ENCODE measurements around the gene SHE. TPM values are rescaled to one million over a fixed set of nuclear protein-coding genes. Genes with fewer than 3 reads are reported as not detected.

The SHE gene
- total and polyA plus RNA-seq, 10 of the 15 experiments (the other 5 are each of a cell fraction or from before 2014, with no cell fraction given): under 0.01 to 0.05 (median 0.03) TPM; not detected in 3

- no peak overlapping the region for H3K27ac ChIP-seq (ENCODE audit: control insufficient read depth, insufficient read depth)
- in situ Hi-C loops (cut with MboI): no loop called here
- FAIRE-seq: no peak
- peak; percentile 73 for TF ChIP-seq YY1 (IDR thresholded peaks at IDR 0.05; ENCODE audit: low read depth, low read length)
- TF ChIP-seq ZNF217 (IDR thresholded peaks at IDR 0.05): no peak
- no peak for TF ChIP-seq KDM1A (IDR thresholded peaks at IDR 0.05; ENCODE audit: borderline replicate concordance)
- TF ChIP-seq WRNIP1 (IDR thresholded peaks at IDR 0.05; ENCODE audit: borderline replicate concordance, low read depth, low read length): peak; percentile 76; the same call in 1 of the 2 replicates
- no peak for TF ChIP-seq NKRF (conservative IDR thresholded peaks at IDR 0.05)
- TF ChIP-seq POU2F2 (IDR thresholded peaks at IDR 0.05; ENCODE audit: borderline replicate concordance, low read depth, low read length): peak; percentile 33; the same call in 1 of the 3 replicates
- TF ChIP-seq RUNX3 (IDR thresholded peaks at IDR 0.05; ENCODE audit: low read length): peak; percentile 26; the same call in 1 of the 2 replicates
- TF ChIP-seq RB1 (IDR thresholded peaks at IDR 0.05; ENCODE audit: borderline replicate concordance): peak; percentile 27; the same call in 1 of the 2 replicates
- peak; percentile 45; the same call in 1 of the 2 replicates for TF ChIP-seq NBN (IDR thresholded peaks at IDR 0.05)
- no peak for TF ChIP-seq RCOR1 (conservative IDR thresholded peaks at IDR 0.05; ENCODE audit: low read depth, low read length)
- TF ChIP-seq FOS (IDR thresholded peaks at IDR 0.05; ENCODE audit: borderline replicate concordance, extremely low read depth, insufficient read length): no peak
- no peak for TF ChIP-seq IKZF2 (IDR thresholded peaks at IDR 0.05)
- no peak for TF ChIP-seq PBX3 (IDR thresholded peaks at IDR 0.05; ENCODE audit: insufficient replicate concordance, low read depth, low read length)
- no peak for TF ChIP-seq ZBTB11 (CRISPR knock-in tag; IDR thresholded peaks at IDR 0.05)
- TF ChIP-seq SMC3 (IDR thresholded peaks at IDR 0.05; ENCODE audit: borderline replicate concordance, low read length): peak; percentile 95
Observed at GRCh38 chr1:154479764-154480421, 22.3 kb downstream of the SHE start.

More at GRCh38 chr1:154479764-154480421, 22.3 kb downstream of the SHE start:
- Histone ChIP-seq H3K27me3 (replicated peaks in 1 of 2; ENCODE audit: control insufficient read depth in 2 of 2, insufficient read depth in 2 of 2, low read length in 1 of 2) (peaks cover 0 to 3% of the 10 kb centered on the region in 2 experiments; a peak in 1 of 4 replicates), H3K9me3 (replicated peaks; ENCODE audit: control insufficient read depth, insufficient read depth, low read length) (no peaks in the 10 kb centered on the region), H3K9ac (ENCODE audit: control insufficient read depth, insufficient read depth, low read length) (no peak overlapping the region), H3K4me1 (ENCODE audit: control insufficient read depth, insufficient read depth, low read length) (peaks cover 3% of the 10 kb centered on the region; the same call in 1 of the 2 replicates), H3K4me3 (no peak overlapping the region), H3K36me3 (ENCODE audit: control insufficient read depth in 2 of 2, insufficient read depth in 2 of 2, low read length in 1 of 2) (no peaks in the 10 kb centered on the region), H3K4me2 (ENCODE audit: control insufficient read depth, insufficient read depth) (no peak overlapping the region), H2AFZ (ENCODE audit: control insufficient read depth, low read depth, low read length) (no peak overlapping the region), H3K79me2 (ENCODE audit: control insufficient read depth, insufficient read depth, low read length) (no peaks in the 10 kb centered on the region), H4K20me1 (ENCODE audit: control insufficient read depth, insufficient read depth) (no peaks in the 10 kb centered on the region)
- POLR2A ChIA-PET: interaction anchor here (1.0 to 2.8 kb wide), 3 partner anchors 67 to 399 kb away, joined by 4 to 11 read pairs (median 4); no protein-coding TSS in a partner anchor
- intact Hi-C loops (cut with micrococcal nuclease; ENCODE audit: unreplicated experiment): loop anchor here (1.0 to 10.0 kb wide), 5 partner anchors 66 to 605 kb away; no protein-coding TSS in a partner anchor
- DNase-seq (ENCODE audit: low read depth, low spot score) (peak; percentile 45), ATAC-seq (peak; percentile 97)
- RAD21 ChIA-PET (ENCODE audit: unreplicated experiment): interaction anchor here (0.6 to 10.5 kb wide), 48 partner anchors 8 to 693 kb away, joined by 3 to 189 read pairs (median 4); partner anchors contain the start of genes IL6R, KCNN3, KRTCAP2 and PBXIP1
- CTCF ChIA-PET: interaction anchor here (0.6 to 11.6 kb wide), 48 partner anchors 8 to 582 kb away, joined by 3 to 302 read pairs (median 6); partner anchors contain the start of genes IL6R, PMVK, UBAP2L and UBE2Q1
- SMC1A ChIA-PET (ENCODE audit: uncharacterized antibody, unreplicated experiment): interaction anchor here (0.7 to 8.2 kb wide), 40 partner anchors 9 to 580 kb away, joined by 3 to 151 read pairs (median 5); partner anchors contain the start of gene HAX1
- no TSS peak for BruUV-seq (replicated peaks)
- WGBS (ENCODE audit: insufficient coverage, insufficient replicate concordance, low lambda C conversion rate, missing lambda C conversion rate): 35% methylated on average over 9 of the region's 9 CpGs

Data from GM12878 (cell line).